Measurements from ENCODE around the gene PRR14L.

PRR14L gene

DNA sequence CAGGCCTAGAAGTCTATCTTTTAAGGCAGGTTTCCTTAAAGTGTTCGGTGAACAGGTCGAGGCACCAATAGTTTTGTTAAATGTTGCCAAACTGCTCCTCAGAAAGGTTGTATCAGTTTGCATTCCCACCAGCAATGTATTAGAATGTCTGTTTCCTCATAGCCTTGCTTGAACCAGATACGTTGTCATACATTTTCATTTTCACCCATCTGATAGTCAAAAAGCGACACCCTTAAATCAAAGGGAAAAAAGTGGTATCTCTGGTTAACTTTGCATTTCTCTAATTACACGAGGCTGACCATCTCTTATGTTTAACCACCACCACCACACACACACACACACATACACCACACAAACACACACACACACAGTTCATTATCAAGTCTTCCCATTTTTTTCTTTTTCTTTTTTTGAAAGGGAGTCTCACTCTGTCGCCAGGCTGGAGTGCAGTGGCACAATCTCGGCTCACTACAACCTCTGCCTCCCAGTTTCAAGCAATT lies 16.3 kb downstream of the PRR14L start:
- POLR2A ChIA-PET, result no interaction called here
- CTCF ChIA-PET, result interaction anchor here (1.1 kb wide), 1 partner anchor 25 kb away, joined by 4 read pairs; no protein-coding TSS in a partner anchor
- TF ChIP-seq, protein P1, sequence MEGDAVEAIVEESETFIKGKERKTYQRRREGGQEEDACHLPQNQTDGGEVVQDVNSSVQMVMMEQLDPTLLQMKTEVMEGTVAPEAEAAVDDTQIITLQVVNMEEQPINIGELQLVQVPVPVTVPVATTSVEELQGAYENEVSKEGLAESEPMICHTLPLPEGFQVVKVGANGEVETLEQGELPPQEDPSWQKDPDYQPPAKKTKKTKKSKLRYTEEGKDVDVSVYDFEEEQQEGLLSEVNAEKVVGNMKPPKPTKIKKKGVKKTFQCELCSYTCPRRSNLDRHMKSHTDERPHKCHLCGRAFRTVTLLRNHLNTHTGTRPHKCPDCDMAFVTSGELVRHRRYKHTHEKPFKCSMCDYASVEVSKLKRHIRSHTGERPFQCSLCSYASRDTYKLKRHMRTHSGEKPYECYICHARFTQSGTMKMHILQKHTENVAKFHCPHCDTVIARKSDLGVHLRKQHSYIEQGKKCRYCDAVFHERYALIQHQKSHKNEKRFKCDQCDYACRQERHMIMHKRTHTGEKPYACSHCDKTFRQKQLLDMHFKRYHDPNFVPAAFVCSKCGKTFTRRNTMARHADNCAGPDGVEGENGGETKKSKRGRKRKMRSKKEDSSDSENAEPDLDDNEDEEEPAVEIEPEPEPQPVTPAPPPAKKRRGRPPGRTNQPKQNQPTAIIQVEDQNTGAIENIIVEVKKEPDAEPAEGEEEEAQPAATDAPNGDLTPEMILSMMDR (IDR thresholded peaks at IDR 0.05; ENCODE audit: control extremely low read depth, extremely low read depth, low read depth, missing control alignments), result no peak
- no peak for DNase-seq (ENCODE audit: extremely low spot score)

DNA sequence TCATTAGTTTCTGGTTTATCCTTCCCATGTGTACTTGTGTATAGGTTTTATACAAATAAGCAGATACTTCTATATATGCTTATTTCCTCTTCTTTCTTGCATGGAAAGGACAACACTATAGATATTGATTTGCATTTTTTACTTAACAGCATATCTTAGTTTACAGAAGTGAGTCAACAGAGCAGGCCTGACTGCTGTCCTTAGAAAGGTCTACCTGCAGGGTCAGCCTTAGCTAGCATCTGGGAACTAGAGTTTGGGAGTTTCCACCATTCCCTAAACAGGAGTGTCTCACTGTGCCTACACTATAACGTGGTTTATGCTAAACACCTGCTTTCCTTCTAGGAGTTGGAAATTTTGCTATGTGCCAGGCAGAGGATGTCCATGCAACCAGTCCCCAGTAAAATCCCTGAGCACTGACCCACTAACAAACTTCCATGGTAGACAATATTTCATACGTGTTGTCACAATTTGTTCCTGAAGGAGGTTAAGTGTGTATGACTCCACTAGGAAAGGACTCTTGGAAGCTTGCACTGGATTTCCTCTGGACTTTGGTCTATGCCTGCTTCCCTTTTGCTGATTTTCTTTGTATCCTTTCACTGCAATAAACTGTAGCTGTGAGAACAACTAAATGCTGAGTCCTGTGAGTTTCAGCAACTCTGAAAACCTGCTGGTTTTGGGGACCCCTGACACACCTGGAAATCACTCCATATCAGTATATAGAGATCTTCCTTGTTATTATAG lies 17.7 kb downstream of the PRR14L start:
- TF ChIP-seq, protein P1 (IDR thresholded peaks at IDR 0.05; ENCODE audit: control extremely low read depth, extremely low read depth, low read depth, missing control alignments), result no peak
- CTCF ChIA-PET, result interaction anchor here (1.1 kb wide), 1 partner anchor 27 kb away, joined by 4 read pairs; no protein-coding TSS in a partner anchor
- POLR2A ChIA-PET, result no interaction called here
- DNase-seq (ENCODE audit: extremely low spot score), result no peak

DNA sequence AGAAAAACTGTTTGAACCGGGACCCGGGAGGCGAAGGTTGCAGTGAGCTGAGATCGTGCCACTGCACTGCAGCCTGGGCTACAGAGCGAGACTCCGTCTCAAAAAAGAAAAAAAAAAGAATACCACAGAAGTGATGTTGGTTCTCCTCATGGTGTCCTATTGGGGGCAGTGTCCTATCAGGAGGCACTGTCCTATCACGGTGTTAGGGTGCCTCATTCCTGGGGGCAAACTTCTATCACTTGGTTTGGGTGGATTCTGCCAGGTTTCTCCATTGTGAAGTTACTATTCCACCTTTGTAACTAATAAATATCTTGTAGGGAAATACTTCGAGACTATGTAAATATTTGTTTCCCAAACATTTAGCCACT lies 19.6 kb downstream of the PRR14L start:
- ChIA-PET POLR2A (interaction anchor here (0.6 kb wide), 1 partner anchor 327 kb away, joined by 5 read pairs; no protein-coding TSS in a partner anchor), CTCF (interaction anchor here (0.9 to 1.3 kb wide), 2 partner anchors 19 to 34 kb away, joined by 3 read pairs; partner anchors contain the start of gene PRR14L)
- DNase-seq (ENCODE audit: extremely low spot score), result no peak
- TF ChIP-seq, protein P1 (IDR thresholded peaks at IDR 0.05; ENCODE audit: control extremely low read depth, extremely low read depth, low read depth, missing control alignments), result no peak

DNA sequence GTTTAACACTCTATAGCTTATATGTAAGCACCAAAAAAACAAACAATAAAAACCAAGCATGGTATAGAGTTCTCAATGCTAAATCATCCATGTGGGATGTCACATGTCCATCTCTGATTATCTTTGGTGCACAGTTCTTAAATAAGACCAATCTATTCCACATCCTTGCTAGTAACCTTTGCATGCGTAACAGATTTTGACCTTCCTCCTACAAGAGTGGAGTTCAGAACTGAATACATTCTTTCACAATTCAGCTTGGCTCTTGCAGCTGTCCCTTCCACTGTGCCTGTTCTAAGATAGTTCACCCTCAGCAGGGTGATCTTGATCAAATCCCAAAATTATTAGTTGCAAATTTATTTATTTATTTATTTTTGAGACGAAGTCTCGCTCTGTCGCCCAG lies 21.1 kb downstream of the PRR14L start:
- CTCF ChIA-PET, result interaction anchor here (1.4 kb wide), 1 partner anchor 16 kb away, joined by 3 read pairs; no protein-coding TSS in a partner anchor
- POLR2A ChIA-PET, result no interaction called here
- TF ChIP-seq, protein P1 (IDR thresholded peaks at IDR 0.05; ENCODE audit: control extremely low read depth, extremely low read depth, low read depth, missing control alignments), result no peak
- DNase-seq (ENCODE audit: extremely low spot score), result no peak

DNA sequence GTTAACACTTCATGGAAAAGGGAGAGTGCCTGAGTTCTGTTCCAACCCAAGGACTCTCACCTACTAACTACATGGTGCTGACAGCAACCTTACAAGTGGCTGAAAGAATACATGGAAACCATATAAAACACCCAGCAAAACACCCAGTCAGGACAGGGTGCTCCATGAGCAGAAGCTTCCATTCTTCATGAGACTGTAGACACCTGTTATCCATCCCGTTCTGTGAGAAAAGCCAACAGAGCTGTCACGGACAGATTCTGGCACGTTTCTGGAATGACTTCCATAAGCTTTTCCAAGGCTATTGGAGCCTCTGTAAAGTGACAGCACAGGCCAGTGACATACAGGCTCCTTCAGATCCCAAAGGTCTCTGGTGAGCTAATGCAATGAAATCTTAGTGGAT lies 23.2 kb downstream of the PRR14L start:
- DNase-seq (ENCODE audit: extremely low spot score), result no peak
- ChIA-PET POLR2A (interaction anchor here (0.6 kb wide), 1 partner anchor 66 kb away, joined by 3 read pairs; no protein-coding TSS in a partner anchor), CTCF (interaction anchor here (1.6 kb wide), 1 partner anchor 20 kb away, joined by 3 read pairs; no protein-coding TSS in a partner anchor)
- TF ChIP-seq, protein P1 (IDR thresholded peaks at IDR 0.05; ENCODE audit: control extremely low read depth, extremely low read depth, low read depth, missing control alignments), result no peak

DNA sequence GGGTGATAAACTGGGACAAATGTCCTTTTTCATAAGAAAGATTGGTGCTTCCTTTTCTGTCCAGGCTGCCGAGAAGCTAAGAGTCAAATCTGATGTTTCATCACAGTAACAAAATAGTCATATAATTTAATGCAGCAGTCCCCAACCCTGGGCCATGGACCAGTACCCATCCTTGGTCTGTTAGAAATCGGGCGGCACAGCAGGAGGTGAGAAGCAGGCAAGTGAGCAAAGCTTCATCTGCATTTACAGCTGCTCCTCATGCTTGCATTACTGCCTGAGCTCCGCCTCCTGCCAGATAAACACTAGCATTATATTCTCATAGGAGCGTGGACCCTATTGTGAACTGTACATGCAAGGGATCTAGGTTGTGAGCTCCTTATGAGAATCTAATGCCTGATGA lies 26.2 kb downstream of the PRR14L start:
- ChIA-PET CTCF (interaction anchor here (1.1 to 2.1 kb wide), 3 partner anchors 14 to 58 kb away, joined by 3 to 10 read pairs (median 4); no protein-coding TSS in a partner anchor), POLR2A (no interaction called here)
- TF ChIP-seq, protein P1 (IDR thresholded peaks at IDR 0.05; ENCODE audit: control extremely low read depth, extremely low read depth, low read depth, missing control alignments), result no peak
- DNase-seq (ENCODE audit: extremely low spot score), result no peak

All from GM10248 (cell line).